Body of pancreas (tissue), 4 donors: Measurements from ENCODE around the gene DYNC1I1. TPM values are rescaled to one million over a fixed set of nuclear protein-coding genes. Genes with fewer than 3 reads are reported as not detected.

ENCODE experiments used
- ATAC-seq: fragments of 150-250 bp; one replicate; pipeline ENCODE4 v1.9.1; 2016
- DNase-seq, 4 donors: peaks; one replicate each; pipeline ENCODE4 v3.0.0-alpha.2; 2019
- H3K27ac ChIP-seq, 4 donors: fragments of 200-600 bp; sonication (generic); 1 replicate in 3 of 4; 2 replicates in 1 of 4; pipeline versions ENCODE4 v1.5.1 to v1.6.1; 2016 to 2019; ENCODE audit warnings: mild to moderate bottlenecking in 1 of 4, mixed read lengths in 1 of 4, moderate library complexity in 1 of 4
- H3K27me3 ChIP-seq, 2 donors: fragments of 200-600 bp; sonication (generic); one replicate each; pipeline ENCODE4 v1.6.0; 2016; ENCODE audit warnings: mild to moderate bottlenecking in 1 of 2
- H3K36me3 ChIP-seq, 2 donors: fragments of 200-600 bp; sonication (generic); replicated peaks in 1 of 2; 2 replicates each; pipeline ENCODE4 v1.5.1; 2016; ENCODE audit warnings: low read depth in 2 of 2; ENCODE audit not compliant: insufficient read depth in 1 of 2
- H3K4me1 ChIP-seq: fragments of 200-600 bp; sonication (generic); one replicate; pipeline ENCODE4 v1.6.0; 2016
- H3K4me3 ChIP-seq, 2 donors: fragments of 200-600 bp; sonication (generic); 1 replicate in 1 of 2; 2 replicates in 1 of 2; pipeline ENCODE4 v1.5.1; 2016 to 2019
- H3K9me3 ChIP-seq, 3 donors: fragments of 200-600 bp; sonication (generic); 1 replicate in 2 of 3; 2 replicates in 1 of 3; pipeline ENCODE4 v1.5.1; 2016
- POLR2A ChIP-seq, 3 donors: fragments of 450-650 bp; IDR thresholded peaks; one replicate each; pipeline ENCODE4 v1.6.1; 2016; ENCODE audit warnings: antibody characterized with exemption in 3 of 3, mild to moderate bottlenecking in 2 of 3
- WGBS, 2 donors: methylation state at CpG; one replicate each; pipeline ENCODE4 v1.1.5; 2017; 5-methylcytosine and 5-hydroxymethylcytosine counted together
- intact Hi-C: fragments of 100-400 bp; cut with DNase I; formaldehyde crosslinking; loops from one replicate; pipeline ENCODE4 v1.15.1; 2023
- total RNA-seq, 2 donors: library from RNA; depleted of rRNA; stranded (reverse); fragments of >200 nt; gene quantifications; one replicate each; pipeline ENCODE4 v1.1.0, GENCODE V29; 2016
- TF ChIP-seq, protein P1 (sequence below), 7 experiments: fragments of 450-650 bp in 4 of 7; fragments of 200-600 bp in 3 of 7; sonication (generic) in 3 of 7; IDR thresholded peaks; one replicate each; pipeline ENCODE4 v1.5.1; 2016 to 2019; ENCODE audit warnings: antibody characterized with exemption in 7 of 7

Gene DYNC1I1
- total RNA-seq, 2 donors from 2014 or later, result 1.3 to 4.2 TPM

DNA sequence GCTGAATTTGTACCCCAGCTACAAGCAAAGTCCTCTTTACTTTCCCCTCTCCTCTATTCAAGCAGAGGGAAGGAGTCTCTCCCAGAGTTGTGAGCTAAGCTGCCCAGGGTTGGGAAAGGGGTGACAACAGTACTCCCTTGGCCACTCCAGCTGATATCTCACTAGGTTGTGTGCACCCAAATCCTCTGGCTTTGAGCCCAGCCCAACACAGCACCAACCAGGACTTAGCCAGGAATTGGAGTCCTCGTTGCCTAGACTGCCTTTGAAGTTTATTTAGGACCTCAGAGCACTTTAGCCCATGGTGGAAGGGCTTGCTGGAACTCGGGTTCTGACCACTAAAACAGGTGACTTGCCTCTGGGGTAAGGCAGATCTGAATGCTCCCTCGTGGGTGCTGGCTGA lies 35.7 kb upstream of the DYNC1I1 start:
- H3K27ac ChIP-seq, result no peak overlapping the region
- TF ChIP-seq POLR2A (IDR thresholded peaks at IDR 0.05), result no peak
- TF ChIP-seq, protein P1, sequence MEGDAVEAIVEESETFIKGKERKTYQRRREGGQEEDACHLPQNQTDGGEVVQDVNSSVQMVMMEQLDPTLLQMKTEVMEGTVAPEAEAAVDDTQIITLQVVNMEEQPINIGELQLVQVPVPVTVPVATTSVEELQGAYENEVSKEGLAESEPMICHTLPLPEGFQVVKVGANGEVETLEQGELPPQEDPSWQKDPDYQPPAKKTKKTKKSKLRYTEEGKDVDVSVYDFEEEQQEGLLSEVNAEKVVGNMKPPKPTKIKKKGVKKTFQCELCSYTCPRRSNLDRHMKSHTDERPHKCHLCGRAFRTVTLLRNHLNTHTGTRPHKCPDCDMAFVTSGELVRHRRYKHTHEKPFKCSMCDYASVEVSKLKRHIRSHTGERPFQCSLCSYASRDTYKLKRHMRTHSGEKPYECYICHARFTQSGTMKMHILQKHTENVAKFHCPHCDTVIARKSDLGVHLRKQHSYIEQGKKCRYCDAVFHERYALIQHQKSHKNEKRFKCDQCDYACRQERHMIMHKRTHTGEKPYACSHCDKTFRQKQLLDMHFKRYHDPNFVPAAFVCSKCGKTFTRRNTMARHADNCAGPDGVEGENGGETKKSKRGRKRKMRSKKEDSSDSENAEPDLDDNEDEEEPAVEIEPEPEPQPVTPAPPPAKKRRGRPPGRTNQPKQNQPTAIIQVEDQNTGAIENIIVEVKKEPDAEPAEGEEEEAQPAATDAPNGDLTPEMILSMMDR (IDR thresholded peaks at IDR 0.05), result no peak
- no peak for ATAC-seq
- WGBS, 2 donors, result 46 to 67% methylated on average over 1 to 3 of the region's 3 CpGs
- DNase-seq, result no peak
- H3K9me3 ChIP-seq, result no peaks in the 10 kb centered on the region
- no peaks in the 10 kb centered on the region for H3K27me3 ChIP-seq
- H3K4me1 ChIP-seq, result no peaks in the 10 kb centered on the region
- intact Hi-C loops, result loop anchor here (10.0 kb wide), 1 partner anchor 1748 kb away; no protein-coding TSS in a partner anchor
- no peak overlapping the region for H3K4me3 ChIP-seq
- H3K36me3 ChIP-seq, result no peaks in the 10 kb centered on the region

DNA sequence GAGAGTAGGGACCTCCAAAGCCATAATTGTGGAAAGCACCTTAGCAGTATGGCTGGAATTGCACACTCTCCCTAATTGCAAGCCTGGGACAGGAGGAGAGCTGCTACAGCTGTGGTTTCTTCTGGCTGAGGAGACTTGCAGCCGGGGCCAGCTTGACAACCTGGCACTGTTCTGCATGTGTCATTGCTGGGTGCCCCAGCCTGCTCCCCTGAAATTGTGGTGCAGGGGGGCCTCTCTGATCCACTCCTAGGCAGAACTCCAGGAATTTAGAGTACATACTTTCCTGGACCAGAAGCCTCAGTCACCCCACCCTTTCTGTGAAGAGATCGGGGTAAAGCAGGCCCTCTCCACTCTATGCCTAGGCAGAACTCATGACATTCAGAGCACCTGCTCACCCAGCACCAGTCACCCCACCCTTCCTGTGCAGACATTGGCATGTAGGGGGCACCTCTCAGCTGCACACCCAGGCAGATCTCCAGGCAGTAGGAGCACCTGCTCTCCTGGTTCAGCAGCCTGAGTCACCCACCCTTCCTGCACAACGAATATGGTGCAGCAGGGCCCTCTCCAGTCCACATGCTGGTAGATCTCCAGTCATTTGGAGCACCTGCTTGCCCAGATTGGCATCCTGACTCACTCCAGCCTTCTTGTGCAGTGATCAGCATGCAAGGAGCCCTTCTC lies 34.4 kb upstream of the DYNC1I1 start:
- DNase-seq (no peak), ATAC-seq (no peak)
- H3K4me3 ChIP-seq, result no peak overlapping the region
- 66% methylated on average over 3 of the region's 3 CpGs; no CpG with 5 or more reads in 1 of the 2 donors for WGBS, 2 donors
- TF ChIP-seq POLR2A (IDR thresholded peaks at IDR 0.05), result no peak
- TF ChIP-seq, protein P1 (IDR thresholded peaks at IDR 0.05), result no peak
- H3K27ac ChIP-seq, result no peak overlapping the region
- no peaks in the 10 kb centered on the region for H3K9me3 ChIP-seq
- intact Hi-C loops, result loop anchor here (10.0 kb wide), 1 partner anchor 1747 kb away; no protein-coding TSS in a partner anchor
- H3K36me3 ChIP-seq, result no peaks in the 10 kb centered on the region
- H3K4me1 ChIP-seq, result no peaks in the 10 kb centered on the region
- no peaks in the 10 kb centered on the region for H3K27me3 ChIP-seq

- H3K4me3 ChIP-seq, result no peak overlapping the region
- H3K36me3 ChIP-seq, result no peaks in the 10 kb centered on the region
- H3K27ac ChIP-seq, result no peak overlapping the region
- WGBS, 2 donors, result 4 to 18% methylated on average over 3 of the region's 3 CpGs
- no peaks in the 10 kb centered on the region for H3K27me3 ChIP-seq
- no peak for ATAC-seq
- intact Hi-C loops, result no loop called here
- no peaks in the 10 kb centered on the region for H3K9me3 ChIP-seq
- no peak for DNase-seq
- no peaks in the 10 kb centered on the region for H3K4me1 ChIP-seq
- TF ChIP-seq, protein P1 (IDR thresholded peaks at IDR 0.05), result no peak
- no peak for TF ChIP-seq POLR2A (IDR thresholded peaks at IDR 0.05)
Measured at GRCh38 chr7:95749044-95749443, 23.3 kb upstream of the DYNC1I1 start.

GRCh38 chr7:95749515-95749914 lies 22.8 kb upstream of the DYNC1I1 start:
- Histone ChIP-seq H3K4me3 (no peak overlapping the region), H3K27ac (no peak overlapping the region), H3K9me3 (no peaks in the 10 kb centered on the region), H3K27me3 (no peaks in the 10 kb centered on the region), H3K4me1 (no peaks in the 10 kb centered on the region), H3K36me3 (no peaks in the 10 kb centered on the region)
- TF ChIP-seq, protein P1 (IDR thresholded peaks at IDR 0.05), result no peak
- TF ChIP-seq POLR2A (IDR thresholded peaks at IDR 0.05), result no peak
- ATAC-seq (no peak), DNase-seq (no peak)
- intact Hi-C loops, result no loop called here

DNA sequence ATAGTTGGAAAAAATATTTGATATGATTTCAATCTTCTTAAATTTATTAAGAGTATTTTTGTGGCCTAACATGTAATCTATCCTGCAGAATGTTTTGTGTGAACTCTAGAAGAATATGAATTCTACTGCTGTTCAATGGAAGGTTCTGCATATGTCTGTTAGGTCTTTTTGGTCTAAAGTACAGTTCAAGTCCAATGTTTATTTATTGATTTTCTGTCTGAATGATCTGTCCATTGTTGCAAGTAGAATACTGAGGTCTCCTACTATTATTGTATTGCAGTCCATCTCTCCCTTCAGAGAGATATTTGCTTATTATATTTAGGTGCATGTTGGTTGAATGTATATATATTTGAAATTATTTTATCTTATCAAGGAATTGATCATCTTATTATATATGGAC lies 18.9 kb upstream of the DYNC1I1 start:
- no peak for ATAC-seq

More for the DNA sequence above, 18.9 kb upstream of the DYNC1I1 start:
- no peak for DNase-seq
- H3K27me3 ChIP-seq, result no peaks in the 10 kb centered on the region
- H3K9me3 ChIP-seq, result no peaks in the 10 kb centered on the region
- intact Hi-C loops, result no loop called here
- no peaks in the 10 kb centered on the region for H3K36me3 ChIP-seq
- H3K4me3 ChIP-seq, result no peak overlapping the region
- TF ChIP-seq, protein P1 (IDR thresholded peaks at IDR 0.05), result no peak
- TF ChIP-seq POLR2A (IDR thresholded peaks at IDR 0.05), result no peak
- H3K27ac ChIP-seq, result no peak overlapping the region
- H3K4me1 ChIP-seq, result no peaks in the 10 kb centered on the region
